Measurements from ENCODE around the gene KANSL1. TPM values are rescaled to one million over a fixed set of nuclear protein-coding genes. Genes with fewer than 3 reads are reported as not detected.

KANSL1 gene
- total and polyA plus RNA-seq, 3 donors from 2014 or later: 70.3 to 158 (median 152) TPM

DNA sequence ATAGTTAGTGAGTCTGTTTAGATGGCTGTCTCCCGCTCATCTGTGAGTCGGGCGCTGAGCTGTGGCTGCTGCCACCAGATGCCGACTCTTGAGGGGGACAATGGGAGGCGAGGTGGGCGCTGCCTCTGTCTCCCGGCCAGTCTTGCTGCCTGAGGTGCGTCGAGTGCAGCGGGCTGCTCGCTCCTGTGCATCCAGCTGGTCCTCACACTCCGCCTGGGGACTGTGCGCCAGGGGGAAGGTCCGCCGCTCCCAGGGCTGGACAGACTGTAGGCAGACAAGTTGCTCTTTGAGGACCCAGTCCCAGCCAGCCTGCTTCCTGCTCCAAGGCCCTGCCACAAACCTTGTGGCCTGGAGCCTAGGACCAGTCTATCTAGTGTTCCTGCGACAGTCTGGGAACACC is 161.8 kb downstream of the KANSL1 start:
- Histone ChIP-seq H3K4me1 (peaks cover 2% of the 10 kb centered on the region), H3K27me3 (no peaks in the 10 kb centered on the region), H3K36me3 (ENCODE audit: low read depth, missing control alignments) (no peaks in the 10 kb centered on the region), H3K4me3 (no peak overlapping the region), H3K9me3 (no peaks in the 10 kb centered on the region), H3K27ac (no peak overlapping the region)
- TF ChIP-seq POLR2A (IDR thresholded peaks at IDR 0.05) (no peak), CTCF (IDR thresholded peaks at IDR 0.05) (no peak)
- intact Hi-C loops (cut with DNase I; ENCODE audit: low total_unique reads): no loop called here
- no peak for DNase-seq
- WGBS, 2 donors: 95 to 100% methylated on average over 10 to 16 of the region's 16 CpGs

DNA sequence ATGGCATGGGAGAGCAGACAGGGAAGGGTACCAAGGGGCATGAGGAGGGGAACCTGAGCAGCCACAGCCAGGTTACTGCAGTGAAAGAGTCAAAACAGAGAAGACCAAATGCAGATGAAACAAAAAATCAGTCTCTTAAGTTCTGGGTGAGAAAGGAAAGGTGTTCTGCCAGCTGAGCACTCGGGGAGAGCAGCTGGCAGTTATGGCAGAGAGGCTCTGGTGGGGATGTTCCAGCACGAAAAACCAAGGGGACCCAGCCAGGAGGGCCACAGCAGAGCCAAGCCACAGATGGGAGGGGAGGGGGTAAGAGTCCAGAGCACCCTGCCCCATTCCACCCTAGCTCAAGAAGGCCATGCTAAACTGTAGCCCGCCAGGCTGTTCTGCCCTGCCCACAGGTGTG is 162.5 kb downstream of the KANSL1 start:
- no peaks in the 10 kb centered on the region for H3K9me3 ChIP-seq
- 83 to 90% methylated on average over 3 of the region's 3 CpGs for WGBS, 2 donors
- H3K27ac ChIP-seq: no peak overlapping the region
- no peak overlapping the region for H3K4me3 ChIP-seq
- TF ChIP-seq POLR2A (IDR thresholded peaks at IDR 0.05) (no peak), CTCF (IDR thresholded peaks at IDR 0.05) (no peak)
- H3K4me1 ChIP-seq: peaks cover 2% of the 10 kb centered on the region
- DNase-seq: no peak
- no peaks in the 10 kb centered on the region for H3K36me3 ChIP-seq (ENCODE audit: low read depth, missing control alignments)
- intact Hi-C loops (cut with DNase I; ENCODE audit: low total_unique reads): no loop called here
- no peaks in the 10 kb centered on the region for H3K27me3 ChIP-seq

GRCh38 chr17:46029627-46030026 is 163.6 kb downstream of the KANSL1 start:
- intact Hi-C loops (cut with DNase I; ENCODE audit: low total_unique reads): no loop called here
- 91 to 98% methylated on average over 6 of the region's 6 CpGs for WGBS, 2 donors

DNA sequence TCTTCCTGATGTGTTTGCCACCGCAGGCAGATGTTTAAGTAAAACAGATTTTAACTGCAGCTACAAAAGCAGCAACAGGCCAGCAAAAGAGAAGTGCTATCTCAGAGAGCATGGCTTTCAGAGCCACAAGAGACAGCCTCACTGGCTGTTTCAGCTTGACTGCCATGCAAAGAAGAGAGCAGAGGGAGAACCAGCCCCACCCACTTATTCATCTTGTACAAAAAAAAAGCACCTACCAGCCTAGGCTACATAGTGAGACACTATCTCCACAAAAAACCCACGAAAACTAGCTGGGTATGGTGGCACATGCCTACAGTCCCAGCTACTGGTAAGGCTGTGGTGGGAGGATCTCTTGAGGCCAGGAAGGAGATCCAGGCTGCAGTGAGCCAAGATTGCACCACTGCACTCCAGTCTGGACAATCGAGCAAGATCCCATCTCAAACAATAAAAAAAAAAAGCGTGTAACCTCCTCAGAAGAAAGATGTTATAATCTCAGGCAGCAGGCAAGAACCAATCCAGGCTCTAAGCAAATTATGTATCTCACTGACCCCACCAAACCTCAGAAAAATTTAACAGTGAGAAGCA is 164.2 kb downstream of the KANSL1 start:
- no peak overlapping the region for H3K27ac ChIP-seq
- no peaks in the 10 kb centered on the region for H3K9me3 ChIP-seq
- intact Hi-C loops (cut with DNase I; ENCODE audit: low total_unique reads): no loop called here
- no peaks in the 10 kb centered on the region for H3K27me3 ChIP-seq
- TF ChIP-seq CTCF (IDR thresholded peaks at IDR 0.05): no peak
- TF ChIP-seq POLR2A (IDR thresholded peaks at IDR 0.05): no peak
- peaks cover 2% of the 10 kb centered on the region for H3K4me1 ChIP-seq
- no peak overlapping the region for H3K4me3 ChIP-seq
- 62 to 66% methylated on average over 4 of the region's 4 CpGs for WGBS, 2 donors
- DNase-seq: no peak
- no peaks in the 10 kb centered on the region for H3K36me3 ChIP-seq (ENCODE audit: low read depth, missing control alignments)

More at GRCh38 chr17:46029627-46030026, 163.6 kb downstream of the KANSL1 start:
- Histone ChIP-seq H3K9me3 (no peaks in the 10 kb centered on the region), H3K36me3 (ENCODE audit: low read depth, missing control alignments) (no peaks in the 10 kb centered on the region), H3K27me3 (no peaks in the 10 kb centered on the region), H3K4me1 (peaks cover 2% of the 10 kb centered on the region), H3K27ac (no peak overlapping the region), H3K4me3 (no peak overlapping the region)
- DNase-seq: no peak
- TF ChIP-seq POLR2A (IDR thresholded peaks at IDR 0.05): no peak
- no peak for TF ChIP-seq CTCF (IDR thresholded peaks at IDR 0.05)

DNA sequence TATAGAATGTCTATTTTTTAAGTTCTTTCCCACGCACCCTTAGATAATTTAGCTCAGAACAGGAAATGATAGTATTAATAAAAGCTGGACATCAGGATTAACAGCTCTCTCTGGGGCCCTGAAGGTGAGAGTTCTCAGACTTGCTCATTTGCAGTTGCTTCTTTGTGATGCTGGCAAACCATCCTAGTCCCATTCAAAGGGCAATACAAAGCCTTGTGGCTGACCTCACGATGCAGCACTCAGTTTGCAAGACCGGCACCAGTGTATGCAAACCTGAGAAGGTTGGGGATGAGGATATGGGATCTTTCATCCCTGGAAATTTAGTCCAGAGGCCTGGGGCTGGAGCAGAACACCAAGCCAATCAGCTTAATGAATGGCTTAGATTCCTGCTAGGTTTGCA is 164.9 kb downstream of the KANSL1 start:
- Histone ChIP-seq H3K4me1 (peaks cover 2% of the 10 kb centered on the region), H3K27me3 (no peaks in the 10 kb centered on the region), H3K4me3 (no peak overlapping the region), H3K36me3 (ENCODE audit: low read depth, missing control alignments) (no peaks in the 10 kb centered on the region), H3K9me3 (no peaks in the 10 kb centered on the region), H3K27ac (no peak overlapping the region)
- TF ChIP-seq POLR2A (IDR thresholded peaks at IDR 0.05) (no peak), CTCF (IDR thresholded peaks at IDR 0.05) (no peak)
- WGBS, 2 donors: 60 to 80% methylated on average over 3 of the region's 3 CpGs
- intact Hi-C loops (cut with DNase I; ENCODE audit: low total_unique reads): no loop called here
- no peak for DNase-seq
